B cell (primary cell): ENCODE results near the gene ITPR3. TPM values are rescaled to one million over a fixed set of nuclear protein-coding genes. Genes with fewer than 3 reads are reported as not detected.

ENCODE experiments used
- ATAC-seq: fragments of 200-7000 bp; cut with Tn5 transposase; one replicate; pipeline ENCODE4 v1.10.0; 2021; ENCODE audit warnings: low read depth, mild to moderate bottlenecking, moderate number of reproducible peaks, moderate library complexity
- CTCF ChIA-PET: fragments of 350-600 bp; sonication (Branson Sonifier 250); formaldehyde crosslinking; loops from one replicate; lab custom pipeline; 2021; ENCODE audit warnings: antibody characterized with exemption, inconsistent platforms; lab: Charles Lee
- POLR2A ChIA-PET: fragments of 350-600 bp; sonication (Branson Sonifier 250); formaldehyde crosslinking; loops from one replicate; lab custom pipeline; 2021; ENCODE audit warnings: antibody characterized with exemption; lab: Charles Lee
- DNase-seq: peaks from one replicate; pipeline ENCODE4 v3.0.0; 2013
- H2AFZ ChIP-seq: 2 replicates; pipeline ENCODE4 v1.6.1; 2012; ENCODE audit warnings: mild to moderate bottlenecking, low read depth, low read length; ENCODE audit not compliant: insufficient read depth, poor library complexity, severe bottlenecking
- H3K27ac ChIP-seq, 2 donors: 1 replicate in 1 of 2; 2 replicates in 1 of 2; pipeline ENCODE4 v1.5.1; 2012 to 2013; ENCODE audit warnings: low read length in 2 of 2, mild to moderate bottlenecking in 2 of 2, moderate library complexity in 1 of 2
- H3K27me3 ChIP-seq, 4 experiments: fragments of 200-600 bp in 1 of 4; sonication (generic) in 1 of 4; replicated peaks in 1 of 4; 1 replicate in 2 of 4; 2 replicates in 2 of 4; pipeline versions ENCODE4 v1.6.1 to v1.7.0; 2013 to 2016; ENCODE audit warnings: low read length in 3 of 4, mild to moderate bottlenecking in 2 of 4, mixed read lengths in 1 of 4, moderate library complexity in 1 of 4; ENCODE audit not compliant: insufficient read depth in 4 of 4, control insufficient read depth in 3 of 4; ENCODE audit errors: control extremely low read depth in 1 of 4
- H3K36me3 ChIP-seq, 2 experiments: replicated peaks in 1 of 2; 1 replicate in 1 of 2; 2 replicates in 1 of 2; pipeline versions ENCODE4 v1.6.1 to v1.7.1; 2013; ENCODE audit warnings: low read length in 1 of 2; ENCODE audit not compliant: insufficient read depth in 2 of 2, control insufficient read depth in 1 of 2; ENCODE audit errors: control extremely low read depth in 1 of 2, extremely low read depth in 1 of 2
- H3K4me1 ChIP-seq, 2 donors: fragments of 200-600 bp in 1 of 2; sonication (generic) in 1 of 2; 1 replicate in 1 of 2; 2 replicates in 1 of 2; pipeline versions ENCODE4 v1.5.1 to v1.6.1; 2013 to 2017; ENCODE audit warnings: low read length in 2 of 2; ENCODE audit not compliant: control insufficient read depth in 2 of 2, insufficient read depth in 2 of 2
- H3K4me2 ChIP-seq: replicated peaks from 2 replicates; pipeline ENCODE3; 2012; ENCODE audit warnings: mild to moderate bottlenecking, low read depth, low read length; ENCODE audit not compliant: poor library complexity, severe bottlenecking
- H3K4me3 ChIP-seq, 5 experiments: fragments of 200-600 bp in 1 of 5; sonication (generic) in 1 of 5; 1 replicate in 3 of 5; 2 replicates in 2 of 5; pipeline versions ENCODE4 v1.5.1 to v1.7.0; 2011 to 2016; ENCODE audit warnings: low read length in 4 of 5, mild to moderate bottlenecking in 4 of 5, low read depth in 2 of 5, control low read depth in 1 of 5, moderate library complexity in 1 of 5; ENCODE audit not compliant: insufficient read depth in 1 of 5; ENCODE audit errors: control extremely low read depth in 1 of 5, extremely low read depth in 1 of 5
- H3K79me2 ChIP-seq: fragments of 200-600 bp; sonication (generic); one replicate; pipeline ENCODE4 v1.6.0; 2016; ENCODE audit warnings: low read length; ENCODE audit not compliant: control insufficient read depth, insufficient read depth
- H3K9ac ChIP-seq: fragments of 200-600 bp; sonication (generic); 2 replicates; pipeline ENCODE4 v1.6.1; 2017; ENCODE audit warnings: mild to moderate bottlenecking, low read length, moderate library complexity
- H3K9me3 ChIP-seq, 3 donors: one replicate each; pipeline versions ENCODE4 v1.6.1 to v1.7.1; 2013; ENCODE audit warnings: low read length in 2 of 3; ENCODE audit not compliant: control insufficient read depth in 2 of 3, insufficient read depth in 1 of 3; ENCODE audit errors: control extremely low read depth in 1 of 3
- H4K20me1 ChIP-seq: 2 replicates; pipeline ENCODE4 v1.6.0; 2012; ENCODE audit warnings: mild to moderate bottlenecking, low read length; ENCODE audit not compliant: insufficient read depth, control insufficient read depth, poor library complexity, severe bottlenecking
- H3K27ac Mint-ChIP-seq: one replicate; pipeline ENCODE4 v1.8.0; 2021; ENCODE audit warnings: mixed read lengths
- H3K27me3 Mint-ChIP-seq: one replicate; pipeline ENCODE4 v1.8.0; 2021; ENCODE audit warnings: mixed read lengths
- H3K4me1 Mint-ChIP-seq: one replicate; pipeline ENCODE4 v1.8.0; 2021; ENCODE audit warnings: mixed read lengths
- H3K4me3 Mint-ChIP-seq: one replicate; pipeline ENCODE4 v1.8.0; 2021; ENCODE audit warnings: mixed read lengths
- H3K9me3 Mint-ChIP-seq: one replicate; pipeline ENCODE4 v1.8.0; 2022; ENCODE audit warnings: mixed read lengths; ENCODE audit not compliant: insufficient read depth
- EZH2 ChIP-seq: IDR thresholded peaks from 2 replicates; pipeline ENCODE4 v1.6.1; 2012; ENCODE audit warnings: borderline replicate concordance, low read depth, mild to moderate bottlenecking, moderate library complexity, low read length; ENCODE audit not compliant: insufficient read depth, poor library complexity, severe bottlenecking
- WGBS: methylation state at CpG from one replicate; pipeline ENCODE4 v1.1.5; 2013; ENCODE audit warnings: missing lambda C conversion rate; ENCODE audit not compliant: insufficient coverage; 5-methylcytosine and 5-hydroxymethylcytosine counted together
- intact Hi-C: fragments of 100-400 bp; cut with micrococcal nuclease; formaldehyde crosslinking; loops from one replicate; pipeline ENCODE4 v1.10.0; 2022
- polyA plus RNA-seq: library from polyadenylated mRNA; depleted of rRNA; stranded (reverse); fragments of >200 nt; gene quantifications from 2 replicates; pipeline ENCODE4 v1.2.3, GENCODE V29; 2012
- total RNA-seq, 2 donors: library from RNA; stranded (reverse); fragments of 120-200 nt in 1 of 2; gene quantifications; 1 replicate in 1 of 2; 2 replicates in 1 of 2; pipeline versions ENCODE4 v1.2.3 to v1.2.4, GENCODE V29; 2013 to 2022
- TF ChIP-seq, protein P1 (sequence below): fragments of 200-600 bp; IDR thresholded peaks from one replicate; pipeline ENCODE4 v1.8.0; 2022; ENCODE audit warnings: antibody characterized with exemption, mild to moderate bottlenecking

Gene ITPR3
- total and polyA plus RNA-seq, 2 donors (not counting 1 experiment from before 2014, with no cell fraction given): 61.9 to 67.6 TPM

DNA sequence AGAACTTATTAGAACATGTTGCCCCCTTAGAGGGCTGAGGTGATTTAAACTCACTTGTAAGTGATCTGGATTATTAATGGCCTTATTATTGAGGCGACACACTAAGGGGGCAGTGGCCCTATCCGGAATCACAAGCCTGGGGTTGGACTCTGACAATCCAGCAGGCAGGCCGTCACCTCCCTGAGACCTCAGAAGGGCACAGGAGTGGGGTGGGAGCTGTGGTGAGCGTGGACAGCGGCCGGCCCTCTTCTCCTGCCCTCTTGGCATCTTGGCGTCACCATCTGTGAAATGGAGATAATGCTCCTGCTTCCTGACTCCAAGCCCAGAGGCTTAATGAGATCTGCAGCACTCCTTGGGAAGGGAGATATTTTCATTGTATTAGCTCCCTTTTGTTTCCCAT lies 106.0 kb downstream of the ITPR3 start:
- ChIA-PET POLR2A (no interaction called here), CTCF (interaction anchor here (0.9 to 1.3 kb wide), 2 partner anchors 12 to 16 kb away, joined by 4 to 5 read pairs; no protein-coding TSS in a partner anchor)
- intact Hi-C loops: no loop called here
- Mint-ChIP-seq H3K4me3 (no peak overlapping the region), H3K27me3 (peaks cover 30% of the 10 kb centered on the region), H3K9me3 (no peaks in the 10 kb centered on the region), H3K27ac (no peak overlapping the region), H3K4me1 (peaks cover 15% of the 10 kb centered on the region)
- Histone ChIP-seq H3K4me3 (no peak overlapping the region), H3K4me2 (no peak overlapping the region), H3K9me3 (no peaks in the 10 kb centered on the region), H3K4me1 (peaks cover 0 to 8% of the 10 kb centered on the region in 2 donors), H4K20me1 (no peaks in the 10 kb centered on the region), H3K27me3 (no peaks in the 10 kb centered on the region), H3K9ac (no peak overlapping the region), H3K79me2 (no peaks in the 10 kb centered on the region), H3K27ac (no peak overlapping the region), H3K36me3 (no peaks in the 10 kb centered on the region), H2AFZ (no peak overlapping the region)
- DNase-seq: no peak
- WGBS: 97% methylated on average over 5 of the region's 7 CpGs
- no peak for ATAC-seq
- TF ChIP-seq, protein P1, sequence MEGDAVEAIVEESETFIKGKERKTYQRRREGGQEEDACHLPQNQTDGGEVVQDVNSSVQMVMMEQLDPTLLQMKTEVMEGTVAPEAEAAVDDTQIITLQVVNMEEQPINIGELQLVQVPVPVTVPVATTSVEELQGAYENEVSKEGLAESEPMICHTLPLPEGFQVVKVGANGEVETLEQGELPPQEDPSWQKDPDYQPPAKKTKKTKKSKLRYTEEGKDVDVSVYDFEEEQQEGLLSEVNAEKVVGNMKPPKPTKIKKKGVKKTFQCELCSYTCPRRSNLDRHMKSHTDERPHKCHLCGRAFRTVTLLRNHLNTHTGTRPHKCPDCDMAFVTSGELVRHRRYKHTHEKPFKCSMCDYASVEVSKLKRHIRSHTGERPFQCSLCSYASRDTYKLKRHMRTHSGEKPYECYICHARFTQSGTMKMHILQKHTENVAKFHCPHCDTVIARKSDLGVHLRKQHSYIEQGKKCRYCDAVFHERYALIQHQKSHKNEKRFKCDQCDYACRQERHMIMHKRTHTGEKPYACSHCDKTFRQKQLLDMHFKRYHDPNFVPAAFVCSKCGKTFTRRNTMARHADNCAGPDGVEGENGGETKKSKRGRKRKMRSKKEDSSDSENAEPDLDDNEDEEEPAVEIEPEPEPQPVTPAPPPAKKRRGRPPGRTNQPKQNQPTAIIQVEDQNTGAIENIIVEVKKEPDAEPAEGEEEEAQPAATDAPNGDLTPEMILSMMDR: no peak
- no peak for TF ChIP-seq EZH2

DNA sequence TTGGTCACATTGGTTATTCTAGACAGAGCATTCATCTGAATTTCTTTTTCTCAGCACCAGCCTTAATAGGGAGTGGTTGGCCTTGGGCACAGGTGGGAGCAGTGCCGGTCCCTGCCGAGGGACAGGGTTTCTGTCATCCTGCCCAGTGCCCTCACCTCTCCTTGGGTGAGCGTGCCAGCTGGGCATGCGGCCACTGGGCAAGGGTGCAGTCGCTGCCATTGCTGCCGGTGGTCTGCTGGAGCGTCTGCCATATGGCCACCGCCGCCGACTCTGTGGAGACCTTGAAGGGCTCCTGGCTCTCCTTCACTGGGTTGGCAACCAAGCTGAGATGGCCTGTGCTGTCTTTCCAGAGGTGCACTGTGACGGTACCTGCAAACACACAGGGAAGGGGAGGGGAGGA lies 106.8 kb downstream of the ITPR3 start:
- H3K4me2 ChIP-seq: no peak overlapping the region
- peaks cover 0 to 8% of the 10 kb centered on the region in 2 donors for H3K4me1 ChIP-seq
- no peak for ATAC-seq
- no peak for DNase-seq
- CTCF ChIA-PET: interaction anchor here (1.1 kb wide), 1 partner anchor 299 kb away, joined by 3 read pairs; no protein-coding TSS in a partner anchor
- intact Hi-C loops: no loop called here
- Mint-ChIP-seq H3K4me1 (peaks cover 13% of the 10 kb centered on the region), H3K9me3 (no peaks in the 10 kb centered on the region), H3K27me3 (peaks cover 30% of the 10 kb centered on the region), H3K4me3 (no peak overlapping the region), H3K27ac (no peak overlapping the region)
- H3K36me3 ChIP-seq: no peaks in the 10 kb centered on the region
- H3K9ac ChIP-seq: no peak overlapping the region
- 96% methylated on average over 11 of the region's 11 CpGs for WGBS
- H2AFZ ChIP-seq: no peak overlapping the region
- H4K20me1 ChIP-seq: no peaks in the 10 kb centered on the region
- POLR2A ChIA-PET: no interaction called here
- no peak overlapping the region for H3K4me3 ChIP-seq
- no peaks in the 10 kb centered on the region for H3K9me3 ChIP-seq
- no peaks in the 10 kb centered on the region for H3K27me3 ChIP-seq
- H3K27ac ChIP-seq: no peak overlapping the region
- no peaks in the 10 kb centered on the region for H3K79me2 ChIP-seq
- no peak for TF ChIP-seq EZH2
- TF ChIP-seq, protein P1: no peak
